ENCODE measurements around the gene EML6. TPM values are rescaled to one million over a fixed set of nuclear protein-coding genes. Genes with fewer than 3 reads are reported as not detected.

The EML6 gene
- total RNA-seq, 2 experiments from 2014 or later, result 0.78 to 1.3 TPM

DNA sequence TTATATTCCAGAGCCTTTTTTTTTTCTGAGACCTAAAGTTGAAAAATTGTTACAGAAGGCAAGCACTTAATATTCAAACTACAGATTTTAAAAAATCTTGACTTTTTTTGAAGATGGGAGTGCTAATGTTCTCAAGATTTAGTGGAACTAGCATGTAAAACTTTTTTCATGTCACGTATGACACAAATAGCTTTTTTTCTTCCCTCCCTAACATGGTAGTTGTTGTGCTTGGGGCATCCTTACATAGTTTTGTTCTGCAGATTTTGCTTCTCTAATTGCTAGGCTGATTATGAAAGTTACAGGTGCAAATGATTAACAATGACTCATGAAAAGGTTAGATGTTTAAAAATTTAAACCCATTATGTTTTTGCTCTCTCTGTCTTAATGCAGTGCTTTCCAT lies 3.0 kb downstream of the EML6 start:
- H3K27ac Mint-ChIP-seq, result no peak overlapping the region
- H3K27me3 Mint-ChIP-seq (ENCODE audit: low read depth), result peaks cover 49% of the 10 kb centered on the region
- H3K9me3 Mint-ChIP-seq (ENCODE audit: insufficient read depth), result no peaks in the 10 kb centered on the region
- H3K4me3 Mint-ChIP-seq, result no peak overlapping the region
- peaks cover 18% of the 10 kb centered on the region for H3K4me1 Mint-ChIP-seq (ENCODE audit: low read depth)
- ATAC-seq (no peak), DNase-seq (no peak)
- H3K36me3 Mint-ChIP-seq (ENCODE audit: low read depth), result no peaks in the 10 kb centered on the region
- ChIA-PET POLR2A (no interaction called here), CTCF (interaction anchor here (1.0 to 1.5 kb wide), 3 partner anchors 22 to 620 kb away, joined by 3 to 4 read pairs (median 3); no protein-coding TSS in a partner anchor)

DNA sequence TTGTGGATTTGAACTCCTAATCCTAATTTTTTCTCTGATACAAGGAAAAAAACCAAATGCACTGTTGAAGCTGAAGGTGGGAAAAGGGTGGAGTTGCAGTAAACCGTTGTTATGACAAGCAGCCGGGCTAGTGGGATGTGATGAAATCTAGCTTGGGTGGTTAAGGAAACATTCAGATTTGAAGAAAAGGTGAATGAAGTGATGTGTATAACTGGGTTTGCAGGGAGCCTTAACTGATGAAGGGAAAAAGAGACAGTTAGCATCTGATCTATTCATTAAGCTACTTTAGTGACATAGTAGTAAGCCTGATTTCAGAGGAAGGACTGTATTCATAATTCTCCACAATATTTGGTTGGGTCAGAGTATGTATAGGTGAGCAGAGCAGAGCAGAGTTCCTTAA lies 3.5 kb downstream of the EML6 start:
- H3K4me1 Mint-ChIP-seq (ENCODE audit: low read depth), result peaks cover 18% of the 10 kb centered on the region
- no peaks in the 10 kb centered on the region for H3K36me3 Mint-ChIP-seq (ENCODE audit: low read depth)
- no peak overlapping the region for H3K4me3 Mint-ChIP-seq
- CTCF ChIA-PET, result interaction anchor here (1.0 to 1.5 kb wide), 3 partner anchors 23 to 620 kb away, joined by 3 to 4 read pairs (median 3); no protein-coding TSS in a partner anchor
- POLR2A ChIA-PET, result interaction anchor here (0.6 kb wide), 1 partner anchor 41 kb away, joined by 4 read pairs; no protein-coding TSS in a partner anchor
- ATAC-seq (no peak), DNase-seq (no peak)
- no peak overlapping the region for H3K27ac Mint-ChIP-seq
- no peaks in the 10 kb centered on the region for H3K9me3 Mint-ChIP-seq (ENCODE audit: insufficient read depth)
- peaks cover 49% of the 10 kb centered on the region for H3K27me3 Mint-ChIP-seq (ENCODE audit: low read depth)

DNA sequence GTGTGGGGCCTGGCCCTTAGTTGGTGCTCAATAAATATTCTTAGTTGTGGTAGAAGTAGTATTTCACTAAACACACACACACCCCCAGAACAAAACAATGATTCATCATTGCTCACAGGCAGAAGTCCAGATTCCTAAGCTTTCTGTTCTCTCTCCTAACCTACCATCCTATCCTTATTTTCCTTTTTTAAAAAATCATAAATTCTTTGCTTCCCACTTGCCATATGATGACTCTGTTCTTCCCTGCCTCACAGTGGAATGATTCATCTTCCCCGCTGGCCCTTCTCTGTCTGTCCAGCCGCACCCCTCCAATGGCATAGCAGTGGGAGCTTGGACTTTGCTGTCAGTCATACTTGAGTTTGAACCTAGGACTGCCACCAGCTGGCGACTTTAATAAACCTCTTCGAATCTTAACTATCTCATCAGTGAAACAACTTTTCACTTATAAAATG lies 5.2 kb downstream of the EML6 start:
- CTCF ChIA-PET, result interaction anchor here (1.1 kb wide), 1 partner anchor 24 kb away, joined by 3 read pairs; no protein-coding TSS in a partner anchor
- ATAC-seq (no peak), DNase-seq (no peak)
- Mint-ChIP-seq H3K27me3 (ENCODE audit: low read depth) (peaks cover 53% of the 10 kb centered on the region), H3K36me3 (ENCODE audit: low read depth) (no peaks in the 10 kb centered on the region), H3K4me1 (ENCODE audit: low read depth) (peaks cover 11% of the 10 kb centered on the region), H3K4me3 (no peak overlapping the region), H3K27ac (no peak overlapping the region), H3K9me3 (ENCODE audit: insufficient read depth) (no peaks in the 10 kb centered on the region)
- POLR2A ChIA-PET, result no interaction called here

DNA sequence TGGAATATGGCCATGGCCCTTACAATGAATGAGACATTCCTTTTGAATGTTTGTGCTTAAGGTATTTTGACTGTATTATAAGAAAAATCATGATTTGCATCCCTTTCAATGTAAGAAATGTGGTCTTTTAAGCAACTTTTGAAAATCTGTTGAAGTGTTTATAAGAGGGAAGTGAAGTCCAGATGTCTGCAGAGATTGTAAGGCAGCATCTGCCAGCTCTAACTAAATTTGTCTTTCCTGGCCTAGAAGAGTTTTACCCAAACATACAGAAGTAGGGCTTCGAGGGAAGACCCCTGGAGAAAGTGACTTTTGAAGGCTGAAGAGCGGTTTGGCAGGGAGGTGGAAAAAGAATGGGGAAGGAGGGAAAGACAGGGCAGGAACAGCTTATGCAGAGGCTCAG lies 12.2 kb downstream of the EML6 start:
- H3K4me3 Mint-ChIP-seq, result no peak overlapping the region
- H3K9me3 Mint-ChIP-seq (ENCODE audit: insufficient read depth), result no peaks in the 10 kb centered on the region
- H3K4me1 Mint-ChIP-seq (ENCODE audit: low read depth), result no peaks in the 10 kb centered on the region
- no peaks in the 10 kb centered on the region for H3K36me3 Mint-ChIP-seq (ENCODE audit: low read depth)
- CTCF ChIA-PET, result no interaction called here
- DNase-seq (no peak), ATAC-seq (no peak)
- H3K27ac Mint-ChIP-seq, result no peak overlapping the region
- peaks cover 15% of the 10 kb centered on the region for H3K27me3 Mint-ChIP-seq (ENCODE audit: low read depth)
- POLR2A ChIA-PET, result no interaction called here

DNA sequence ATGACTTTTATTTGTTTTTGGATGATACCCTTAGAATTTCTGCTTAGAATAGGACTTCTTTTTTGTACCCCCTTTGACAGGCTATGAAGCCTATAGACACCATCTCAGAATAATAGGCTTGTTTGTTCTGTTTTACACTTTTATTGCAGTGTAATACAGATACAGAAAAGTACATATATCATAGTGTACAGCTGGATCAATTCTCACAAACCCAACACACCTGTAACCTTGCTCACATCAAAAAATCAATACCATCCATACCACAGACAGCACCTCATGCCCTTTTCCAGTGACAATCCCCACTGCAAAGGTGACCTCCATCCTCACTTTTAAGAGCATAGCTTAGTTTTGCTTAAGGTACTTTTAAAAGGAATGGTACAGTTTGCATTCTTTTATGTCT lies 14.8 kb downstream of the EML6 start:
- H3K27ac Mint-ChIP-seq, result no peak overlapping the region
- H3K9me3 Mint-ChIP-seq (ENCODE audit: insufficient read depth), result no peaks in the 10 kb centered on the region
- DNase-seq, result no peak
- H3K4me1 Mint-ChIP-seq (ENCODE audit: low read depth), result no peaks in the 10 kb centered on the region
- ATAC-seq, result no peak
- POLR2A ChIA-PET, result no interaction called here
- no peaks in the 10 kb centered on the region for H3K36me3 Mint-ChIP-seq (ENCODE audit: low read depth)
- H3K27me3 Mint-ChIP-seq (ENCODE audit: low read depth), result peaks cover 16% of the 10 kb centered on the region
- H3K4me3 Mint-ChIP-seq, result no peak overlapping the region
- CTCF ChIA-PET, result no interaction called here

DNA sequence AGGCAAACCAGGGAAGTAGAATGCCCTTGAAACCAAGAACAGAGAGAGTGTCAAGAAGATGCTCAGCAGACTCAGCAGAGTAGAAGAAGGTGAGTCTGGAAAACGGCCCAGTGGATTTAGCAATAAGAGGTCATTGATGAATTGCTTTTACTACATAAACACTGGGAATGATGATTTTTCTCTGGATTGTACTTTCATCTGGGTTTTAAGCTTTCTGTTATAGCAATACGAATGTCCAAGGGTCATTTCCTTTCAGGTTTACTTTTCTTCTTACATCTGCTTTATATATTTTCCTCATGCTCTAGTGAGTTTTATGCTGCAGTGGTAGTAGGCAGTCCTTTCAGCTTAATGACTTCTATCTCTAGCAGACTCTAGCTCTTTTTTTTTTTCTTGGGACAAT lies 16.9 kb downstream of the EML6 start:
- no peaks in the 10 kb centered on the region for H3K9me3 Mint-ChIP-seq (ENCODE audit: insufficient read depth)
- H3K4me1 Mint-ChIP-seq (ENCODE audit: low read depth), result no peaks in the 10 kb centered on the region
- ATAC-seq (no peak), DNase-seq (no peak)
- no peak overlapping the region for H3K4me3 Mint-ChIP-seq
- POLR2A ChIA-PET, result no interaction called here
- no peaks in the 10 kb centered on the region for H3K36me3 Mint-ChIP-seq (ENCODE audit: low read depth)
- H3K27ac Mint-ChIP-seq, result no peak overlapping the region
- H3K27me3 Mint-ChIP-seq (ENCODE audit: low read depth), result peaks cover 16% of the 10 kb centered on the region
- CTCF ChIA-PET, result interaction anchor here (1.4 kb wide), 1 partner anchor 36 kb away, joined by 3 read pairs; no protein-coding TSS in a partner anchor

DNA sequence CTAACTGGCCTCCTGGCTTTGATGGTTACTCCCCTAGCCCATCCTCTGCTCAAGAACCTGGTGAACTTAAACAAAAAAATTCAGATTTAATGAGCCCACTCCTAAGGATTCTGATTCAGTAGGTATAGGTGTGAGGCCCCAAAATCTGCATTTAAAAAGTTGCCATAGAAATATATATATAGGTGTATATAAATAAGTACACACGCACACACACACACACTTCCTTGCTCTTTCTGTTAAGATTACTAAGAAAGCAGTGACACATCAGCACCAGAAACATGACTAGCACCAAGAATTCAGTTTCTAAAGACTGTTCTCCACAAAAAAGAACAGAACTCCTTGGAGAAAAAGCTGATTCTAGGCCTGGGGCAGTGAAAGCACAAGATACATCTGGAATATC lies 17.8 kb downstream of the EML6 start:
- H3K27ac Mint-ChIP-seq, result no peak overlapping the region
- H3K27me3 Mint-ChIP-seq (ENCODE audit: low read depth), result peaks cover 16% of the 10 kb centered on the region
- ATAC-seq (no peak), DNase-seq (no peak)
- no peaks in the 10 kb centered on the region for H3K9me3 Mint-ChIP-seq (ENCODE audit: insufficient read depth)
- ChIA-PET POLR2A (no interaction called here), CTCF (no interaction called here)
- H3K4me1 Mint-ChIP-seq (ENCODE audit: low read depth), result no peaks in the 10 kb centered on the region
- H3K4me3 Mint-ChIP-seq, result no peak overlapping the region
- no peaks in the 10 kb centered on the region for H3K36me3 Mint-ChIP-seq (ENCODE audit: low read depth)

DNA sequence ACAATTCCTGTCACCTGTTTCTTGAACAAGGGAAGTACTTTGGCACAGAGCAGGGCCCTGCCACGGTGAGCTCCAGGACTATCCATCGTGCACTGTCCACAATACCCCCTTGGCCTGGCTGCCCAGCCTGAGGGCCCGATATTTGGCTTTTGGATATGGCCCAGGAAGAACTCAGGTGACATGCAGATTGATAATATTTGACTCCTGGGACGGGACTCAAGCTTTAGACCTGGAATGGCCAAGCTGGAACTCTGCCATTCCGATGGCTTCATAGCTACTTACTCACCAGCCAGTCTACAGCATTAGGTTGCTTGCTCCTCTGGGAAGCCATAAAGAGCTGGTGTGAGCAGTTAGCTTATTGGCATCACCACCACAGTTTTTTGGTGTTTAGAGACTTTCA lies 26.6 kb downstream of the EML6 start:
- no peak for ATAC-seq
- Mint-ChIP-seq H3K27ac (no peak overlapping the region), H3K9me3 (ENCODE audit: insufficient read depth) (no peaks in the 10 kb centered on the region), H3K4me1 (ENCODE audit: low read depth) (no peaks in the 10 kb centered on the region), H3K36me3 (ENCODE audit: low read depth) (no peaks in the 10 kb centered on the region), H3K4me3 (no peak overlapping the region), H3K27me3 (ENCODE audit: low read depth) (peaks cover 5% of the 10 kb centered on the region)
- ChIA-PET CTCF (interaction anchor here (1.0 to 1.2 kb wide), 2 partner anchors 9 to 418 kb away, joined by 3 read pairs; no protein-coding TSS in a partner anchor), POLR2A (no interaction called here)
- DNase-seq, result no peak

DNA sequence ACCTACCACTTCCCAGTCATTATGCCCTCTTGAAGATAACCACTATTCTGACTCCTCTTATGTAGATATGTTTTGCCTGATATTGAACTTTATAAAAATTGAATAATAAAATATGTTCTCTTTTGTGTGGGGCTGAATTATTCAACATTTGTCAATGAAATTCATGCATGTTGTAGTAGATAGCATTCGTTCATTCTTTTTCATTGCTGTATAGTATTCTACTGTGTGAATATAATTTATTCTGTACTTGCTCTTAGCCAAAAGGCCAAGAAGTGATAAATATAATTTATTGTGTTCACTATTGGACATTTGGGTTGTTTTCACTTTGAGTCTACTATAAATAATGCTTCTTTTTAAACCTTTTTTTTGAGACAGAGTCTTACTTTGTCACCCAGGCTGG lies 29.0 kb downstream of the EML6 start:
- Mint-ChIP-seq H3K27ac (no peak overlapping the region), H3K36me3 (ENCODE audit: low read depth) (no peaks in the 10 kb centered on the region), H3K4me1 (ENCODE audit: low read depth) (no peaks in the 10 kb centered on the region), H3K27me3 (ENCODE audit: low read depth) (peaks cover 7% of the 10 kb centered on the region), H3K4me3 (no peak overlapping the region), H3K9me3 (ENCODE audit: insufficient read depth) (no peaks in the 10 kb centered on the region)
- ATAC-seq (no peak), DNase-seq (no peak)
- ChIA-PET POLR2A (no interaction called here), CTCF (no interaction called here)

DNA sequence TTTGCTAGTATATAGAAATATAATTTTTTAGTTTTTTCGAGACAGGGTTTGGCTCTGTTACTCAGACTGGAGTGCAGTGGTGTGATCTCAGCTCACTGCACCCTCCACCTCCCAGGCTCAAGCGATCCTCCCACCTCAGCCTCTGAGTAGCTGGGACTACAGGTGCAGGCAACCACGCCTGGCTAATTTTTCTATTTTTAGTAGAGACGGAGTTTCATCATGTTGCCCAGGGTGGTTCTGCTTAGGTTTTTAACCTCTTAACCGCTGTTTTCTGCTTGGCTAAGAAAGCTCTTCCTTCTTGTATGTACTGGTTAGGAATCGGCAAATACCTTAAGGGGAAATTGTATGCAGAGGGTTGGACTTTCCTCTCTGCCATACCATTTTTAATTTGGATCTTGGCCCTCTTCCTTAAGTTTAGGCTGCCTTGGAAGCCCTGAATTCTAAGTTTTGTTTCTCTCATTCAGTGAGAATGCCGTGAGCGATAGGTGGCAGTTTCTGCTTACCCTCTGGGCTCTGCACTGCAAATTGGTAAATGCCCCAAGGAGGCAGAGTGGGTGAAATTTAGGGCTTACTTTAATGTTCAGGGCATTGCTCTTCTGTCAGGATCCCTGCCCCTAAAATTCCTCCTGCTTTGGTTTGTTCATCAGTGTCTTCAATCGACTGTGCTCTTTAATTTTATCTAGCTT lies 32.3 kb downstream of the EML6 start:
- Mint-ChIP-seq H3K4me1 (ENCODE audit: low read depth) (no peaks in the 10 kb centered on the region), H3K36me3 (ENCODE audit: low read depth) (no peaks in the 10 kb centered on the region), H3K9me3 (ENCODE audit: insufficient read depth) (no peaks in the 10 kb centered on the region), H3K4me3 (no peak overlapping the region), H3K27ac (no peak overlapping the region), H3K27me3 (ENCODE audit: low read depth) (peaks cover 7% of the 10 kb centered on the region)
- DNase-seq (no peak), ATAC-seq (no peak)
- ChIA-PET POLR2A (no interaction called here), CTCF (interaction anchor here (1.2 kb wide), 1 partner anchor 8 kb away, joined by 4 read pairs; no protein-coding TSS in a partner anchor)

DNA sequence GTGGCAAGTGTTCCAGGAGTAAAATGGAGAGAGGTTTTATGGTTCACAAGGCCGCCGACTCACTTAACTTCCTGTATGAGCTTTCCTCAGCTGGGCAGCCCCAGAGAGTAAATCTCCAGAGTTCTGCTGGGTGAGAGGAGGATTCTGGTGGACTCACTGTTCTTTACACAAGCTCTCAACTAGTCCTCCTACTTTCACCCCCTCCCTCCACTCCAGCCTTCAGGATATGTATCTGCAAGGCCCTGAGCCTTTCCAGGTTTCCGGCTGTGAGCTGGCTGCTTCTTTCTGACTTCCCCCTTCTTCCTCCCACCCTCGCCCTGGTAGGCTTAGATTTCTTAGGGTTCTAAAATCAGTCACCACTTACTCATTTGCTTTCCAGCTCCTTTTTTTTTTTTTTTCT lies 34.0 kb downstream of the EML6 start:
- POLR2A ChIA-PET, result no interaction called here
- DNase-seq (no peak), ATAC-seq (no peak)
- H3K36me3 Mint-ChIP-seq (ENCODE audit: low read depth), result no peaks in the 10 kb centered on the region
- CTCF ChIA-PET, result no interaction called here
- no peak overlapping the region for H3K27ac Mint-ChIP-seq
- no peak overlapping the region for H3K4me3 Mint-ChIP-seq
- H3K9me3 Mint-ChIP-seq (ENCODE audit: insufficient read depth), result no peaks in the 10 kb centered on the region
- no peaks in the 10 kb centered on the region for H3K4me1 Mint-ChIP-seq (ENCODE audit: low read depth)
- peaks cover 5% of the 10 kb centered on the region for H3K27me3 Mint-ChIP-seq (ENCODE audit: low read depth)

DNA sequence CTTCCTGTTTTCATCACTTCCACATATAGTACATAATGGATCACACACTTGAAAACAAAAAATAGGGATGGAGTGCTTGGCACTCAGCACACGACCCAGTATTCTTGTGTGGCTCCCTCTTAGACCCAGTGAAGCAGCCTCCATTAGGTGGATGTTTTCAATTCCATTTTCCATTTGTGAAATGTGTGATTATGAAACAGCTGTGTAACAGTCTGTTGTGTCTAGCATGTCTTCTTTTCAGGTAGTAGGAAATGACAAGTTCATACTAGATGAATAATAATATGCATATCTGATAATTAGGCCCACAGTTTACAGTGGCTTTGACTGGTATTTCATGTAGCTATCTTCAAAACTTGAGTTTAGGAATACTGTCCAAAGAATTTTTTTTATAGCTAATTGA lies 35.5 kb downstream of the EML6 start:
- no peak overlapping the region for H3K4me3 Mint-ChIP-seq
- CTCF ChIA-PET, result interaction anchor here (0.9 to 1.4 kb wide), 3 partner anchors 9 to 416 kb away, joined by 3 to 6 read pairs (median 3); no protein-coding TSS in a partner anchor
- DNase-seq (no peak), ATAC-seq (no peak)
- peaks cover 5% of the 10 kb centered on the region for H3K27me3 Mint-ChIP-seq (ENCODE audit: low read depth)
- no peaks in the 10 kb centered on the region for H3K36me3 Mint-ChIP-seq (ENCODE audit: low read depth)
- POLR2A ChIA-PET, result no interaction called here
- H3K4me1 Mint-ChIP-seq (ENCODE audit: low read depth), result no peaks in the 10 kb centered on the region
- no peaks in the 10 kb centered on the region for H3K9me3 Mint-ChIP-seq (ENCODE audit: insufficient read depth)
- no peak overlapping the region for H3K27ac Mint-ChIP-seq

Data from activated CD8-positive, alpha-beta T cell treated with anti-CD3 and anti-CD28 coated beads, Interleukin-2, amount 10 ng/mL, durations not matched to agents 7 days and 5 days (primary cell).